K562 (cell line): ENCODE measurements around the gene CSMD2. TPM values are rescaled to one million over a fixed set of nuclear protein-coding genes. Genes with fewer than 3 reads are reported as not detected.

Experiments used
- ATAC-seq: fragments of 200-7000 bp; cut with Tn5 transposase; 3 replicates; pipeline ENCODE4 v1.9.1; 2020; ENCODE audit warnings: moderate library complexity
- BruUV-seq: library from RNA; stranded (reverse); fragments of 400-500 nt; replicated peaks from 2 replicates; lab custom pipeline; 2021; lab: Mats Ljungman, UMichigan
- CTCF ChIA-PET: fragments of 300-600 bp; formaldehyde crosslinking; extraction: SDS; loops from one replicate; lab custom pipeline; 2021; ENCODE audit warnings: low intra/inter-chr PET ratio; lab: Yijun Ruan, JAX
- POLR2A ChIA-PET: fragments of 300-600, 350-650 bp; sonication (Branson Sonifier 250); formaldehyde crosslinking; extraction: SDS; loops from one replicate; lab custom pipeline; 2021; ENCODE audit warnings: antibody characterized with exemption, inconsistent platforms; lab: Yijun Ruan, JAX
- DNase-seq, 4 experiments: peaks; one replicate each; pipeline versions ENCODE4 v3.0.0 to v3.0.0-alpha.2; 2011 to 2018; ENCODE audit warnings: low spot score in 3 of 4, mixed read lengths in 3 of 4; ENCODE audit errors: extremely low read depth in 1 of 4
- FAIRE-seq: peaks from 2 replicates; lab custom pipeline; 2011; peaks lifted over from hg19 to GRCh38; lab: Jason Lieb, UNC
- H2AFZ ChIP-seq: 2 replicates; pipeline ENCODE4 v1.6.0; 2011; ENCODE audit warnings: low read depth, low read length, control low read depth, inconsistent platforms
- H3K27ac ChIP-seq: fragments of 200-600 bp; 3 replicates; pipeline ENCODE4 v1.8.0; 2011; ENCODE audit warnings: low read depth, mild to moderate bottlenecking, control low read depth, inconsistent platforms, low read length, moderate library complexity, mixed read lengths; ENCODE audit errors: extremely low read depth
- H3K27me3 ChIP-seq, 2 experiments: fragments of 300-600 bp in 1 of 2; 2 replicates in 1 of 2; 3 replicates in 1 of 2; pipeline versions ENCODE4 v1.6.0 to v1.8.0; 2011; ENCODE audit warnings: inconsistent platforms in 2 of 2, low read length in 2 of 2, mild to moderate bottlenecking in 1 of 2, mixed read lengths in 1 of 2, moderate library complexity in 1 of 2; ENCODE audit not compliant: control insufficient read depth in 2 of 2, insufficient read depth in 2 of 2
- H3K36me3 ChIP-seq: fragments of 300-600 bp; 3 replicates; pipeline ENCODE4 v1.8.0; 2011; ENCODE audit warnings: mild to moderate bottlenecking, low read length, inconsistent platforms; ENCODE audit not compliant: control insufficient read depth, insufficient read depth
- H3K4me1 ChIP-seq, 2 experiments: fragments of 200-600 bp in 1 of 2; replicated peaks in 1 of 2; 2 replicates in 1 of 2; 3 replicates in 1 of 2; pipeline versions ENCODE4 v1.5.1 to v1.8.0; 2011; ENCODE audit warnings: inconsistent platforms in 2 of 2, low read length in 2 of 2, mild to moderate bottlenecking in 1 of 2, mixed read lengths in 1 of 2, moderate library complexity in 1 of 2; ENCODE audit not compliant: control insufficient read depth in 2 of 2, insufficient read depth in 2 of 2
- H3K4me2 ChIP-seq: 2 replicates; pipeline ENCODE4 v1.6.1; 2011; ENCODE audit warnings: low read length, control low read depth, inconsistent platforms, mixed read lengths; ENCODE audit not compliant: insufficient read depth
- H3K4me3 ChIP-seq: fragments of 200-600 bp; sonication (generic), shearing (Covaris generic); 2 replicates; pipeline ENCODE4 v1.5.1; 2016; ENCODE audit warnings: control low read depth, inconsistent platforms
- H3K79me2 ChIP-seq: fragments of 200-600 bp; 3 replicates; pipeline ENCODE4 v1.8.0; 2011; ENCODE audit warnings: low read length, inconsistent platforms; ENCODE audit not compliant: control insufficient read depth, insufficient read depth
- H3K9ac ChIP-seq, 2 experiments: 2 replicates each; pipeline versions ENCODE4 v1.6.0 to v1.6.1; 2011; ENCODE audit warnings: low read depth in 2 of 2, low read length in 2 of 2, control low read depth in 1 of 2, inconsistent platforms in 1 of 2, mild to moderate bottlenecking in 1 of 2, mixed read lengths in 1 of 2; ENCODE audit not compliant: insufficient read depth in 1 of 2
- H3K9me1 ChIP-seq: one replicate; pipeline ENCODE4 v1.6.0; 2011; ENCODE audit warnings: inconsistent platforms, mild to moderate bottlenecking, low read length, moderate library complexity; ENCODE audit not compliant: control insufficient read depth, insufficient read depth
- H3K9me3 ChIP-seq: replicated peaks from 2 replicates; pipeline ENCODE4 v1.5.1; 2011; ENCODE audit warnings: low read depth, low read length, inconsistent platforms; ENCODE audit not compliant: control insufficient read depth, insufficient read depth
- H4K20me1 ChIP-seq: replicated peaks from 2 replicates; pipeline ENCODE4 v1.6.1; 2011; ENCODE audit warnings: low read length, inconsistent platforms, mixed read lengths; ENCODE audit not compliant: control insufficient read depth, insufficient read depth
- FOXK2 ChIP-seq, 2 experiments: fragments of 450-650 bp; IDR thresholded peaks in 1 of 2; conservative IDR thresholded peaks in 1 of 2; 2 replicates each; pipeline ENCODE4 v1.6.1; 2016; ENCODE audit warnings: low read depth in 2 of 2, mild to moderate bottlenecking in 1 of 2
- GTF3C2 ChIP-seq: IDR thresholded peaks from 3 replicates; pipeline ENCODE4 v1.6.1; 2011; ENCODE audit warnings: borderline replicate concordance, mild to moderate bottlenecking, moderate library complexity; ENCODE audit not compliant: insufficient read length; ENCODE audit errors: extremely low read depth
- HLTF ChIP-seq: fragments of 450-650 bp; IDR thresholded peaks from 2 replicates; pipeline ENCODE4 v1.6.1; 2016
- SIN3A ChIP-seq, 2 experiments: fragments of 150-350 bp in 1 of 2; IDR thresholded peaks; 2 replicates each; pipeline ENCODE4 v1.6.1; 2011 to 2016; ENCODE audit warnings: borderline replicate concordance in 2 of 2, low read depth in 2 of 2, low read length in 2 of 2, mild to moderate bottlenecking in 2 of 2, moderate library complexity in 2 of 2; ENCODE audit not compliant: control insufficient read depth in 1 of 2
- ZBTB26 ChIP-seq: fragments of 450-650 bp; formaldehyde crosslinking; IDR thresholded peaks from 2 replicates; pipeline ENCODE4 v1.4.0; 2022; ENCODE audit warnings: missing genetic modification characterization
- WGBS: fragments of 100-300 bp; shearing (Covaris generic); methylation state at CpG from one replicate; pipeline ENCODE4 v1.1.6; 2016; ENCODE audit warnings: low coverage, mixed read lengths; ENCODE audit not compliant: insufficient coverage; ENCODE audit errors: missing lambda C conversion rate; 5-methylcytosine and 5-hydroxymethylcytosine counted together
- in situ Hi-C: fragments of 300-500 bp; cut with MboI; formaldehyde crosslinking; loops from 4 replicates; pipeline ENCODE4 v1.15.0; 2018; ENCODE audit warnings: inconsistent platforms, mixed read lengths
- intact Hi-C: fragments of 100-400 bp; cut with micrococcal nuclease; formaldehyde crosslinking; loops from 2 replicates; pipeline ENCODE4 v1.14.2; 2022
- polyA plus RNA-seq, 8 experiments: library from polyadenylated mRNA; depleted of rRNA in 4 of 8; stranded (reverse) in 5 of 8; unstranded in 3 of 8; fragments of >200 nt; fragmentation: Nextera tagmentation in 2 of 8; fragmentation: Illumina TruSeq in 1 of 8; extraction: Ambion mirVana in 2 of 8; extraction: Trizol in 1 of 8; gene quantifications; 2 replicates each; pipeline versions ENCODE4 v1.2.1 to v1.2.3, GENCODE V29; 2011 to 2014; ENCODE audit warnings: inconsistent platforms in 1 of 8, missing spikeins in 1 of 8
- total RNA-seq, 7 experiments: library from RNA; depleted of rRNA in 6 of 7; stranded (reverse); fragments of >200 nt in 6 of 7; fragmentation: Illumina TruSeq in 2 of 7; extraction: Trizol in 2 of 7; gene quantifications; 2 replicates each; pipeline versions ENCODE4 v1.2.1 to v1.2.3, GENCODE V29; 2011 to 2021; ENCODE audit warnings: low replicate concordance in 1 of 7
- TF ChIP-seq, protein P1 (sequence below): fragments of 250-450 bp; sonication (Bioruptor Pico); IDR thresholded peaks from 2 replicates; pipeline ENCODE4 v1.8.0; 2022; ENCODE audit warnings: inconsistent platforms
- TF ChIP-seq, protein P2 (sequence below): fragments of 450-650 bp; IDR thresholded peaks from 2 replicates; pipeline ENCODE4 v1.7.0; 2016; ENCODE audit warnings: borderline replicate concordance

The CSMD2 gene
- total and polyA plus RNA-seq, 9 of the 15 experiments (the other 6 are each of a cell fraction or from before 2014, with no cell fraction given): not detected

DNA sequence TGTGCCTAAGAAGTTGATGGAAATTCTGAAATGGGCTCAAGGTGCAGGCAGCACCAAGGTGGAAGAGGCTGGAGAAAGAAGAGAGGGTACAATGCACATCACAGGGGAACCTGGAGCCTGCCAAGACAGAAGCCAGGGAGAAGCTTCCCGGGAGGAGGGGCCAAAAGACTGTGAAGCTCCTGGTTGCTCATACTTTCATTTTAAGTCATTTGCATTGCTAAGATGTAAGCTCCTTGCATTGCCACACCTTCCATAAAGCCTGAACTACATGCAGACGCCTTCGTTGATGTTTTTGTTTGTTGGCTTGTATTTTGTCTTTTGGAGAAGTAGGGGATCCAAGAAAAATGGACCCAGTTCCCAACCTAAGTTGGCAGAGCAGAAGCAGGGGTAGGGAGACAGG, 232.2 kb downstream of the CSMD2 start (continued):
- no peak for TF ChIP-seq ZBTB26 (CRISPR knock-in tag)
- TF ChIP-seq SIN3A (IDR thresholded peaks at IDR 0.05; ENCODE audit: borderline replicate concordance in 2 of 2, control insufficient read depth in 1 of 2, low read depth in 2 of 2, low read length in 2 of 2): no peak
- no peak for TF ChIP-seq HLTF
- TF ChIP-seq, protein P1, sequence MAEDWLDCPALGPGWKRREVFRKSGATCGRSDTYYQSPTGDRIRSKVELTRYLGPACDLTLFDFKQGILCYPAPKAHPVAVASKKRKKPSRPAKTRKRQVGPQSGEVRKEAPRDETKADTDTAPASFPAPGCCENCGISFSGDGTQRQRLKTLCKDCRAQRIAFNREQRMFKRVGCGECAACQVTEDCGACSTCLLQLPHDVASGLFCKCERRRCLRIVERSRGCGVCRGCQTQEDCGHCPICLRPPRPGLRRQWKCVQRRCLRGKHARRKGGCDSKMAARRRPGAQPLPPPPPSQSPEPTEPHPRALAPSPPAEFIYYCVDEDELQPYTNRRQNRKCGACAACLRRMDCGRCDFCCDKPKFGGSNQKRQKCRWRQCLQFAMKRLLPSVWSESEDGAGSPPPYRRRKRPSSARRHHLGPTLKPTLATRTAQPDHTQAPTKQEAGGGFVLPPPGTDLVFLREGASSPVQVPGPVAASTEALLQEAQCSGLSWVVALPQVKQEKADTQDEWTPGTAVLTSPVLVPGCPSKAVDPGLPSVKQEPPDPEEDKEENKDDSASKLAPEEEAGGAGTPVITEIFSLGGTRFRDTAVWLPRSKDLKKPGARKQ (CRISPR knock-in tag): no peak
- TF ChIP-seq FOXK2 (conservative IDR thresholded peaks at IDR 0.05 in 1 of 2, IDR thresholded peaks at IDR 0.05 in 1 of 2; ENCODE audit: low read depth in 2 of 2): no peak

DNA sequence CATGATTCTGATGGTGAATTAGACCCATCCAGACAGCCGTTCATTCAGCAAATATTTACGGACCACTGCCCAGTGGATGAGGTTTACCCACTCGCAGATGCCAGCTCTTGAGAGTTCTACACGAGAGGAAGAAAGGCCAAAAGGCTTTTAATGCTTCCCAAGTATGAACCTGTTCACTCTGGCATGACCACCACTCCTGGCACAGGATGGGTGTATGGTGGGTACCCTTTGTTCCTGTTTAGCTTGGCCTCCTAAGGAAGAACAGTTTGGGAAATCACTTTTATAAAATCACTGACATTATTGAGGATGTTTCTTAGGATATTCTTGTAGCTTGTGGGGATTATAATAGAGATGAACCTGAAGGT, 233.9 kb downstream of the CSMD2 start:
- ChIA-PET CTCF (no interaction called here), POLR2A (interaction anchor here (0.5 kb wide), 1 partner anchor 500 kb away, joined by 3 read pairs; the partner anchor contains the start of gene PHC2)
- DNase-seq: no peak
- no peak overlapping the region for H3K27ac ChIP-seq
- H3K36me3 ChIP-seq: no peaks in the 10 kb centered on the region
- H2AFZ ChIP-seq: no peak overlapping the region
- no peak for FAIRE-seq
- H3K9ac ChIP-seq: no peak overlapping the region
- H3K4me3 ChIP-seq: no peak overlapping the region
- no peaks in the 10 kb centered on the region for H3K9me3 ChIP-seq
- 0% methylated on average over 3 of the region's 4 CpGs for WGBS
- in situ Hi-C loops (no loop called here), intact Hi-C loops (no loop called here)
- no peaks in the 10 kb centered on the region for H3K9me1 ChIP-seq
- no peak for ATAC-seq
- no peaks in the 10 kb centered on the region for H3K79me2 ChIP-seq
- no peak overlapping the region for H3K4me2 ChIP-seq
- BruUV-seq: no TSS peak
- H3K4me1 ChIP-seq: no peaks in the 10 kb centered on the region
- H3K27me3 ChIP-seq: peaks cover 0 to 10% of the 10 kb centered on the region in 2 experiments; a peak in 1 of 5 replicates
- no peaks in the 10 kb centered on the region for H4K20me1 ChIP-seq
- TF ChIP-seq GTF3C2: no peak
- TF ChIP-seq, protein P2, sequence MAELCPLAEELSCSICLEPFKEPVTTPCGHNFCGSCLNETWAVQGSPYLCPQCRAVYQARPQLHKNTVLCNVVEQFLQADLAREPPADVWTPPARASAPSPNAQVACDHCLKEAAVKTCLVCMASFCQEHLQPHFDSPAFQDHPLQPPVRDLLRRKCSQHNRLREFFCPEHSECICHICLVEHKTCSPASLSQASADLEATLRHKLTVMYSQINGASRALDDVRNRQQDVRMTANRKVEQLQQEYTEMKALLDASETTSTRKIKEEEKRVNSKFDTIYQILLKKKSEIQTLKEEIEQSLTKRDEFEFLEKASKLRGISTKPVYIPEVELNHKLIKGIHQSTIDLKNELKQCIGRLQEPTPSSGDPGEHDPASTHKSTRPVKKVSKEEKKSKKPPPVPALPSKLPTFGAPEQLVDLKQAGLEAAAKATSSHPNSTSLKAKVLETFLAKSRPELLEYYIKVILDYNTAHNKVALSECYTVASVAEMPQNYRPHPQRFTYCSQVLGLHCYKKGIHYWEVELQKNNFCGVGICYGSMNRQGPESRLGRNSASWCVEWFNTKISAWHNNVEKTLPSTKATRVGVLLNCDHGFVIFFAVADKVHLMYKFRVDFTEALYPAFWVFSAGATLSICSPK: no peak
